ENCODE measurements around the gene OTOA.
"Not testable (repeated sequence)": the region's sequence is repeated elsewhere in the genome, so short reads cannot be mapped to it uniquely, and the experiment has no call there.

OTOA gene

DNA sequence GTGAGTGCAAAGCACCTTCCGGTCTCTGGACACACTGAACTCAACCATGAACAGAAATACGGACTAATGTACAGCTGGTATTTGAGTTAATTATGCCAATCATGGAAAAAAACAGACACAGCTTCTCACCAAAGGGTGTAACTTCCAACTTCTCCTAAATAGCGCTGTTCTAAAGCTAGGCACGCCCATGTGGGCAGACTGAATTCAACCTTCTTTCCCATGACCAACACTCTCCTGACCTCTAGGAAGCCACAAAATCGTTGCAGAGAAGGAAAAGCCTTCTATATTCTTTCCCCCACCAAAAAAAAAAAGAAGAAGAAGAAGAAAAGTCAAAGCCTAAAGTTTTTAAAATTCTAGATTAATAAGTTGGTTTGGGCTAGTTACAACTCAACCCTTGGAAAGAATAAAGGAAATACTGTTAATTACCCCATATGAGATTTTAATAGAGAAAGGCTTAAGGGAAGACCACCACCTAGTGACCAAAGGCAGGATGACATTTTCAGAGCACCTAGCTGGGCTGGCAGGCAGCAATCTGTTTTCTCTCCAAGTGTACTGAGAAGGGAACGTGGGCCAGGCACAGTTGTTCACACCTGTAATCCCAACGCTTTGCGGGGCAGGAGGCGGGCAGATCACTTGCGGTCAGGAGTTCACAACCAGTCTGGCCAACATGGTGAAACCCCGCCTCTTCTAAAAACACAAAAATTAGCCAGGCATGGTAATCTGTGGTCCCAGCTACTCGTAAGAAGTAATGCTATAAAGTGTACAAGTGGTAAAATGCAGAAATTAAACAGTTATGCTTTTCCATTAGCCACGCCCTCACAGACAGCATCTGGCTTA is 138.0 kb downstream of the OTOA start:
- H3K9me3 ChIP-seq (ENCODE audit: insufficient read depth, low read depth, low read length); H3K4me1 ChIP-seq (ENCODE audit: insufficient read depth, low read length); H3K9ac ChIP-seq (ENCODE audit: low read depth, low read length); H3K36me3 ChIP-seq (ENCODE audit: insufficient read depth, low read depth, low read length); H3K27ac ChIP-seq (ENCODE audit: low read length); H3K27me3 ChIP-seq (ENCODE audit: insufficient read depth, low read length); H3K4me3 ChIP-seq (ENCODE audit: low read length): not testable (repeated sequence)

DNA sequence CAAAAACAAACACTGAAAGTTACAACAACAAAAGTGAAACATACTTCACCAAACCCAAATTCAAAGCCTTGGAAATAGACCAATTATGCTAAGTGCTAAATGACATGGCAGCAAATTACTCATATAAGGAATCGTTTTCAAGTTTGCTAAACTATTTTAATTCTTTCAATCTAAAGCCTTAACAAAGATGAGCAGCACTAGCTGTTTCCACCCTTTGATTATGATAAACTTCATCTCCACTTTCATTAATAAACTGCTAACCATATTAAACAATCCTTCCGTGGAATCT is 138.6 kb downstream of the OTOA start:
- H3K36me3 ChIP-seq (ENCODE audit: insufficient read depth, low read depth, low read length); H3K27me3 ChIP-seq (ENCODE audit: insufficient read depth, low read length); H3K4me1 ChIP-seq (ENCODE audit: insufficient read depth, low read length); H3K9me3 ChIP-seq (ENCODE audit: insufficient read depth, low read depth, low read length); H3K4me3 ChIP-seq (ENCODE audit: low read length); H3K9ac ChIP-seq (ENCODE audit: low read depth, low read length); H3K27ac ChIP-seq (ENCODE audit: low read length): not testable (repeated sequence)
